Upper lobe of left lung (tissue), 4 donors: Measurements from ENCODE around the gene DDX31.

Experiments
- EP300 ChIP-seq, 4 donors: sonication (generic); formaldehyde crosslinking; IDR thresholded peaks; one replicate each; pipeline ENCODE4 v1.5.1; 2017; ENCODE audit warnings: antibody characterized with exemption in 4 of 4, control low read depth in 2 of 4
- POLR2A ChIP-seq, 4 donors: fragments of 450-650 bp; IDR thresholded peaks; one replicate each; pipeline ENCODE4 v1.5.1; 2016 to 2017; ENCODE audit warnings: antibody characterized with exemption in 4 of 4, mild to moderate bottlenecking in 2 of 4
- POLR2AphosphoS5 ChIP-seq, 2 donors: sonication (generic); formaldehyde crosslinking; IDR thresholded peaks; one replicate each; pipeline ENCODE4 v1.5.1; 2017; ENCODE audit warnings: antibody characterized with exemption in 2 of 2
- TF ChIP-seq, protein P1 (sequence below), 6 experiments: fragments of 450-650 bp in 4 of 6; fragments of 200-600 bp in 2 of 6; sonication (generic) in 2 of 6; IDR thresholded peaks; one replicate each; pipeline ENCODE4 v1.5.1; 2016 to 2019; ENCODE audit warnings: antibody characterized with exemption in 6 of 6

DNA sequence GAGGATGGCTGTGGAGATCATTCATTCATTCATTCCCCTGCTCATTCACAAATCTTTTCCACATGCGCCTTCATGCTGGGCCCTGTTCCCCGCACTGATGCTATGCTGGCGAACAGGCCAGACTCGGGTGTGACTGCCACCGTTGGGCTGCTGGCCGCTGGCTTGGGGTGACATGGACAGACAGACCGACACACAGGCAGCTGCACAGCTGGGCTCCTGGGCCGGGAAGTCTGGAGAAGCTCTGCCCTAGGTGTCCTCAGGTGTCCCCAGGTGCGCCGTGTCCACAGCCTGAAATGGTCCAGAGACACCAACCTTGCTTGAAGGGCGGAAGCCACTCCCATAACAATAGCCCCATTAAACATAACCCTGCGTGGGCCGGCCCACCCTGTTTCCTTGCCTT is 122.3 kb downstream of the DDX31 start:
- TF ChIP-seq, protein P1, sequence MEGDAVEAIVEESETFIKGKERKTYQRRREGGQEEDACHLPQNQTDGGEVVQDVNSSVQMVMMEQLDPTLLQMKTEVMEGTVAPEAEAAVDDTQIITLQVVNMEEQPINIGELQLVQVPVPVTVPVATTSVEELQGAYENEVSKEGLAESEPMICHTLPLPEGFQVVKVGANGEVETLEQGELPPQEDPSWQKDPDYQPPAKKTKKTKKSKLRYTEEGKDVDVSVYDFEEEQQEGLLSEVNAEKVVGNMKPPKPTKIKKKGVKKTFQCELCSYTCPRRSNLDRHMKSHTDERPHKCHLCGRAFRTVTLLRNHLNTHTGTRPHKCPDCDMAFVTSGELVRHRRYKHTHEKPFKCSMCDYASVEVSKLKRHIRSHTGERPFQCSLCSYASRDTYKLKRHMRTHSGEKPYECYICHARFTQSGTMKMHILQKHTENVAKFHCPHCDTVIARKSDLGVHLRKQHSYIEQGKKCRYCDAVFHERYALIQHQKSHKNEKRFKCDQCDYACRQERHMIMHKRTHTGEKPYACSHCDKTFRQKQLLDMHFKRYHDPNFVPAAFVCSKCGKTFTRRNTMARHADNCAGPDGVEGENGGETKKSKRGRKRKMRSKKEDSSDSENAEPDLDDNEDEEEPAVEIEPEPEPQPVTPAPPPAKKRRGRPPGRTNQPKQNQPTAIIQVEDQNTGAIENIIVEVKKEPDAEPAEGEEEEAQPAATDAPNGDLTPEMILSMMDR (IDR thresholded peaks at IDR 0.05), result no peak
- no peak for TF ChIP-seq EP300 (IDR thresholded peaks at IDR 0.05)
- TF ChIP-seq POLR2AphosphoS5 (IDR thresholded peaks at IDR 0.05), result no peak
- no peak for TF ChIP-seq POLR2A (IDR thresholded peaks at IDR 0.05)
